MM.1S (cell line): ENCODE results near the gene AKT1S1.

ENCODE experiments used
- DNase-seq: peaks from one replicate; pipeline ENCODE4 v3.0.0-alpha.2; 2015
- H2AFZ ChIP-seq: fragments of 300-600 bp; sonication (generic); 2 replicates; pipeline ENCODE4 v1.6.0; 2016; ENCODE audit warnings: antibody characterized with exemption, low read length
- H3F3A ChIP-seq: fragments of 300-600 bp; sonication (generic); 2 replicates; pipeline ENCODE4 v1.6.1; 2016; ENCODE audit warnings: mild to moderate bottlenecking, antibody characterized with exemption, low read length, moderate library complexity, mixed read lengths; ENCODE audit not compliant: insufficient read depth
- H3K27ac ChIP-seq: fragments of 300-600 bp; sonication (generic); 2 replicates; pipeline ENCODE4 v1.5.1; 2016; ENCODE audit warnings: mild to moderate bottlenecking, low read length
- H3K27me3 ChIP-seq: fragments of 300-600 bp; sonication (generic); replicated peaks from 2 replicates; pipeline ENCODE4 v1.6.0; 2016; ENCODE audit warnings: low read length; ENCODE audit not compliant: insufficient read depth
- H3K36me3 ChIP-seq: fragments of 300-600 bp; sonication (generic); replicated peaks from 2 replicates; pipeline ENCODE4 v1.6.1; 2016; ENCODE audit warnings: mild to moderate bottlenecking, low read length, mixed read lengths; ENCODE audit not compliant: insufficient read depth
- H3K4me1 ChIP-seq: fragments of 300-600 bp; sonication (generic); 2 replicates; pipeline ENCODE4 v1.6.1; 2016; ENCODE audit warnings: low read length, mixed read lengths
- H3K4me2 ChIP-seq: fragments of 300-600 bp; sonication (generic); 2 replicates; pipeline ENCODE4 v1.6.0; 2016; ENCODE audit warnings: low read depth, low read length
- H3K4me3 ChIP-seq: fragments of 300-600 bp; sonication (generic); 2 replicates; pipeline ENCODE4 v1.5.1; 2016; ENCODE audit warnings: low read length, mixed read lengths
- H3K79me2 ChIP-seq: fragments of 300-600 bp; sonication (generic); 2 replicates; pipeline ENCODE4 v1.6.1; 2016; ENCODE audit warnings: mixed run types, low read length, mixed read lengths
- H3K9ac ChIP-seq: fragments of 300-600 bp; sonication (generic); 2 replicates; pipeline ENCODE4 v1.6.1; 2016; ENCODE audit warnings: low read length, mixed read lengths
- H3K9me2 ChIP-seq: fragments of 300-600 bp; sonication (generic); replicated peaks from 2 replicates; pipeline ENCODE4 v1.6.1; 2016; ENCODE audit warnings: mild to moderate bottlenecking, low read length, mixed read lengths; ENCODE audit not compliant: insufficient read depth
- H3K9me3 ChIP-seq: fragments of 300-600 bp; sonication (generic); replicated peaks from 2 replicates; pipeline ENCODE4 v1.6.1; 2016; ENCODE audit warnings: mild to moderate bottlenecking, low read length, mixed read lengths; ENCODE audit not compliant: insufficient read depth
- H4K20me1 ChIP-seq: fragments of 300-600 bp; sonication (generic); 2 replicates; pipeline ENCODE4 v1.6.1; 2016; ENCODE audit warnings: mild to moderate bottlenecking, low read length, moderate library complexity, mixed read lengths; ENCODE audit not compliant: insufficient read depth
- CTCF ChIP-seq: fragments of 300-600 bp; sonication (generic); IDR thresholded peaks from 2 replicates; pipeline ENCODE4 v1.5.1; 2016; ENCODE audit warnings: antibody characterized with exemption, low read length, mixed read lengths
- EZH2 ChIP-seq: fragments of 300-600 bp; sonication (generic); optimal IDR thresholded peaks from 2 replicates; pipeline ENCODE3; 2017; ENCODE audit warnings: low read depth, mild to moderate bottlenecking, antibody characterized with exemption, low read length, mixed read lengths
- EZH2phosphoT487 ChIP-seq: fragments of 300-600 bp; sonication (generic); IDR thresholded peaks from 2 replicates; pipeline ENCODE4 v1.6.1; 2018; ENCODE audit warnings: antibody characterized with exemption, low read length

AKT1S1 gene

GRCh38 chr19:49894011-49894664, 17.0 kb upstream of the AKT1S1 start:
- no peak for DNase-seq
- Histone ChIP-seq H3K9me3 (no peaks in the 10 kb centered on the region), H3K9me2 (no peaks in the 10 kb centered on the region), H3K27me3 (peaks cover 5% of the 10 kb centered on the region; the same call in 1 of the 2 replicates), H4K20me1 (no peaks in the 10 kb centered on the region), H3K4me3 (no peak overlapping the region), H3K4me1 (peaks cover 14% of the 10 kb centered on the region), H3K36me3 (no peaks in the 10 kb centered on the region), H3K79me2 (no peaks in the 10 kb centered on the region), H2AFZ (no peak overlapping the region), H3K4me2 (no peak overlapping the region), H3K9ac (no peak overlapping the region), H3K27ac (no peak overlapping the region), H3F3A (peaks cover 16% of the 10 kb centered on the region; the same call in 1 of the 2 replicates)
- TF ChIP-seq EZH2: no peak
- TF ChIP-seq EZH2phosphoT487: no peak
- TF ChIP-seq CTCF: no peak

- DNase-seq: no peak
- H3K27me3 ChIP-seq: peaks cover 5% of the 10 kb centered on the region; the same call in 1 of the 2 replicates
- H3F3A ChIP-seq: peaks cover 16% of the 10 kb centered on the region; the same call in 1 of the 2 replicates
- no peak overlapping the region for H3K9ac ChIP-seq
- no peaks in the 10 kb centered on the region for H3K9me3 ChIP-seq
- H3K27ac ChIP-seq: no peak overlapping the region
- no peaks in the 10 kb centered on the region for H3K36me3 ChIP-seq
- no peaks in the 10 kb centered on the region for H3K9me2 ChIP-seq
- no peak overlapping the region for H3K4me3 ChIP-seq
- H4K20me1 ChIP-seq: no peaks in the 10 kb centered on the region
- TF ChIP-seq EZH2phosphoT487 (no peak), EZH2 (no peak)
- H3K4me1 ChIP-seq: peaks cover 14% of the 10 kb centered on the region
- H3K79me2 ChIP-seq: no peaks in the 10 kb centered on the region
- no peak overlapping the region for H2AFZ ChIP-seq
- H3K4me2 ChIP-seq: no peak overlapping the region
Observed at GRCh38 chr19:49892716-49893115, 15.6 kb upstream of the AKT1S1 start.

- Histone ChIP-seq H4K20me1 (no peaks in the 10 kb centered on the region), H3F3A (peaks cover 3% of the 10 kb centered on the region; the same call in 1 of the 2 replicates), H3K4me2 (no peak overlapping the region), H3K79me2 (no peaks in the 10 kb centered on the region), H2AFZ (no peak overlapping the region), H3K27me3 (peaks cover 5% of the 10 kb centered on the region; the same call in 1 of the 2 replicates), H3K9ac (no peak overlapping the region), H3K36me3 (no peaks in the 10 kb centered on the region), H3K27ac (no peak overlapping the region), H3K9me2 (no peaks in the 10 kb centered on the region), H3K9me3 (no peaks in the 10 kb centered on the region), H3K4me3 (no peak overlapping the region), H3K4me1 (0 out of 2 replicates have a peak, but pooled peaks cover 2% of the 10 kb centered on the region)
- DNase-seq: no peak
- TF ChIP-seq EZH2phosphoT487: no peak
- TF ChIP-seq CTCF: no peak
- TF ChIP-seq EZH2: no peak
Observed at GRCh38 chr19:49891393-49891792, 14.2 kb upstream of the AKT1S1 start.
